Prostate gland (tissue), 2 donors: ENCODE results near the gene PPM1L. TPM values are rescaled to one million over a fixed set of nuclear protein-coding genes. Genes with fewer than 3 reads are reported as not detected.
A peak's percentile ranks its signal among the peaks of the same experiment; 100 is the strongest.
"Not testable (repeated sequence)": the region's sequence is repeated elsewhere in the genome, so short reads cannot be mapped to it uniquely, and the experiment has no call there.

Experiments
- DNase-seq: peaks from one replicate; pipeline ENCODE4 v3.0.0-alpha.2; 2019; ENCODE audit warnings: low spot score
- H3K27ac ChIP-seq, 2 donors: fragments of 200-600 bp; sonication (generic); 2 replicates each; pipeline ENCODE4 v1.5.1; 2017 to 2019
- H3K27me3 ChIP-seq: fragments of 200-600 bp; sonication (generic); replicated peaks from 2 replicates; pipeline ENCODE4 v1.5.1; 2019; ENCODE audit not compliant: insufficient read depth
- H3K36me3 ChIP-seq, 2 donors: fragments of 200-600 bp; sonication (generic); 1 replicate in 1 of 2; 2 replicates in 1 of 2; pipeline versions ENCODE4 v1.5.1 to v1.8.1; 2017 to 2019
- H3K4me1 ChIP-seq: fragments of 200-600 bp; sonication (generic); replicated peaks from 2 replicates; pipeline ENCODE4 v1.5.1; 2019
- H3K4me3 ChIP-seq, 2 donors: fragments of 200-600 bp; sonication (generic); 2 replicates each; pipeline ENCODE4 v1.5.1; 2017 to 2019
- H3K9me3 ChIP-seq: fragments of 200-600 bp; sonication (generic); 2 replicates; pipeline ENCODE4 v1.5.1; 2017
- POLR2A ChIP-seq: fragments of 450-650 bp; IDR thresholded peaks from one replicate; pipeline ENCODE4 v1.6.1; 2016; ENCODE audit warnings: antibody characterized with exemption, mild to moderate bottlenecking
- POLR2AphosphoS5 ChIP-seq: sonication (generic); formaldehyde crosslinking; IDR thresholded peaks from one replicate; pipeline ENCODE4 v1.6.1; 2017; ENCODE audit warnings: antibody characterized with exemption
- WGBS: methylation state at CpG from one replicate; pipeline ENCODE4 v1.1.5; 2018; 5-methylcytosine and 5-hydroxymethylcytosine counted together
- intact Hi-C: fragments of 100-400 bp; cut with DNase I; formaldehyde crosslinking; loops from one replicate; pipeline ENCODE4 v1.14.2; 2022
- total RNA-seq, 2 donors: library from RNA; depleted of rRNA; stranded (reverse); fragments of >200 nt; gene quantifications; one replicate each; pipeline ENCODE4 v1.1.0, GENCODE V29; 2016
- TF ChIP-seq, protein P1 (sequence below), 4 experiments: fragments of 200-600 bp in 2 of 4; fragments of 450-650 bp in 2 of 4; sonication (generic) in 2 of 4; IDR thresholded peaks; 1 replicate in 3 of 4; 2 replicates in 1 of 4; pipeline ENCODE4 v1.5.1; 2016 to 2019; ENCODE audit warnings: antibody characterized with exemption in 4 of 4, mild to moderate bottlenecking in 2 of 4, moderate library complexity in 2 of 4

PPM1L gene
- 10 to 100 TPM; 23.6 to 27.0 TPM for total RNA-seq

DNA sequence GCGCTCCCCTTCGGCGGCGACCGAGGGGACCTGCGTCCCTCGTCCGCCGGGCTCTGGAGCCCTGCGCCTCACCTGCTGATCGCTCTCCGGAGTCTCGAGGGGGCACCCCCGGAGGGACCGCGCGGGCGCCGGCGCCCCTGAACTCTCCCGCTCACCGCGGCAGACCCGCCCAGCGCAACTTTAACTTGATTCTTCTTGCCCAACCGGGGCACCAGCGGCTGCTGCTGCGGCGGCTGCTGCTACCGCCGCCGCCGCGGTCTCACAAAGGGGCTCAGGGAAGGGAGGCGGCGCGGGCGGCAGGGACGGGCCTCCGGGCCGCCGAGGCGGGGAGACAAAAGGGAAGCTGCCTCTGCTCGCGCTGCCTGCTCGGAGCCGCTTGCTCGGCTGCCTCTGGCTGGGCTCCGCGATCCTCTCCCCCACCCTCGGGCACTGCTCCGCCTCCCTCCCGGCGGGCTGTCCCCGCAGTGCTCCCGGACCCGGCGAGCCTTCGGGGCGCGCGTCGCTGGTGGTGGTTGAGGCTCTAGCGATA, at the start of gene PPM1L:
TSS of gene PPM1L (plus strand) at position 456 of the 529 bp plus-strand sequence.
- no peaks in the 10 kb centered on the region for H3K36me3 ChIP-seq
- H3K27ac ChIP-seq, result peak within 1 kb of the TSS; percentile 88 to 92
- WGBS, result under 1% methylated on average over 63 of the region's 64 CpGs
- peak within 1 kb of the TSS; percentile 68 to 76 for H3K4me3 ChIP-seq
- no peaks in the 10 kb centered on the region for H3K27me3 ChIP-seq
- TF ChIP-seq, protein P1, sequence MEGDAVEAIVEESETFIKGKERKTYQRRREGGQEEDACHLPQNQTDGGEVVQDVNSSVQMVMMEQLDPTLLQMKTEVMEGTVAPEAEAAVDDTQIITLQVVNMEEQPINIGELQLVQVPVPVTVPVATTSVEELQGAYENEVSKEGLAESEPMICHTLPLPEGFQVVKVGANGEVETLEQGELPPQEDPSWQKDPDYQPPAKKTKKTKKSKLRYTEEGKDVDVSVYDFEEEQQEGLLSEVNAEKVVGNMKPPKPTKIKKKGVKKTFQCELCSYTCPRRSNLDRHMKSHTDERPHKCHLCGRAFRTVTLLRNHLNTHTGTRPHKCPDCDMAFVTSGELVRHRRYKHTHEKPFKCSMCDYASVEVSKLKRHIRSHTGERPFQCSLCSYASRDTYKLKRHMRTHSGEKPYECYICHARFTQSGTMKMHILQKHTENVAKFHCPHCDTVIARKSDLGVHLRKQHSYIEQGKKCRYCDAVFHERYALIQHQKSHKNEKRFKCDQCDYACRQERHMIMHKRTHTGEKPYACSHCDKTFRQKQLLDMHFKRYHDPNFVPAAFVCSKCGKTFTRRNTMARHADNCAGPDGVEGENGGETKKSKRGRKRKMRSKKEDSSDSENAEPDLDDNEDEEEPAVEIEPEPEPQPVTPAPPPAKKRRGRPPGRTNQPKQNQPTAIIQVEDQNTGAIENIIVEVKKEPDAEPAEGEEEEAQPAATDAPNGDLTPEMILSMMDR (IDR thresholded peaks at IDR 0.05), result no peak
- TF ChIP-seq POLR2A, result no peak
- no peak for TF ChIP-seq POLR2AphosphoS5
- peak; percentile 36 for DNase-seq
- peaks cover 6% of the 10 kb centered on the region for H3K4me1 ChIP-seq
- H3K9me3 ChIP-seq, result no peaks in the 10 kb centered on the region
- intact Hi-C loops, result loop anchor here (5.0 to 10.0 kb wide), 4 partner anchors 46 to 191 kb away; partner anchors contain the start of gene KPNA4

DNA sequence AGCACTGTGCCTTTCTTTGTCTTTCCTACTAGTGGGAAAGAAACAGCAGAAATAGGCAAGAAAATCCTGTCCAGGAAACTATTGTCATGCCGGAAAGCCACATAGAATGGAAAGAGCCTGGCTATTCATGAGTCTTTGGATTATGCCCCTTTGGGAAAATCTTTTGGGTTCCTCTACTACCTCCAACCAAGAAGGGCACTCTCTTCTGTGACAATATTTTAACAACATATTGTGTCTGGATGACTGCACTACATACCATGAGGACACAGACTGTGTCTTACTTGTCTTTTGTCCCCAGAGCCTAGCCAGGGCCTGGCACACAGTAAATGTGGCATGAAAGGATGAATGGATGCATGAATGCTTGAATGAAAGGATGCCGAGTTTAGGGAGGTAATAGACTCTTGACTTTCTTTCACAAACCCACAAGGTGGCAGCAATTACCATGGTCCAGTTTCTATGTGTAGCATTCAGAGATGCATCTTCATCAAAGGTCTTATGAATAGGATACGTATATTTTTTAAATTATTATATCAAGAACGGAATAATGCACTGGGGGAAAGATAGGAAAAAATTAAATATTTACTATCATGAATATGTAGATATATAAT, 48.7 kb upstream of the PPM1L start:
- TF ChIP-seq POLR2AphosphoS5 (no peak), POLR2A (no peak)
- TF ChIP-seq, protein P1 (IDR thresholded peaks at IDR 0.05), result peak in 3 of 4 experiments; percentile 60 to 74 (median 68)
- Histone ChIP-seq H3K4me1 (no peaks in the 10 kb centered on the region), H3K27me3 (no peaks in the 10 kb centered on the region), H3K9me3 (no peaks in the 10 kb centered on the region), H3K36me3 (no peaks in the 10 kb centered on the region), H3K27ac (no peak overlapping the region), H3K4me3 (no peak overlapping the region)
- intact Hi-C loops, result loop anchor here (5.0 to 10.0 kb wide), 2 partner anchors 45 to 718 kb away; no protein-coding TSS in a partner anchor
- DNase-seq, result peak; percentile 43
- WGBS, result 20% methylated on average over 4 of the region's 4 CpGs

DNA sequence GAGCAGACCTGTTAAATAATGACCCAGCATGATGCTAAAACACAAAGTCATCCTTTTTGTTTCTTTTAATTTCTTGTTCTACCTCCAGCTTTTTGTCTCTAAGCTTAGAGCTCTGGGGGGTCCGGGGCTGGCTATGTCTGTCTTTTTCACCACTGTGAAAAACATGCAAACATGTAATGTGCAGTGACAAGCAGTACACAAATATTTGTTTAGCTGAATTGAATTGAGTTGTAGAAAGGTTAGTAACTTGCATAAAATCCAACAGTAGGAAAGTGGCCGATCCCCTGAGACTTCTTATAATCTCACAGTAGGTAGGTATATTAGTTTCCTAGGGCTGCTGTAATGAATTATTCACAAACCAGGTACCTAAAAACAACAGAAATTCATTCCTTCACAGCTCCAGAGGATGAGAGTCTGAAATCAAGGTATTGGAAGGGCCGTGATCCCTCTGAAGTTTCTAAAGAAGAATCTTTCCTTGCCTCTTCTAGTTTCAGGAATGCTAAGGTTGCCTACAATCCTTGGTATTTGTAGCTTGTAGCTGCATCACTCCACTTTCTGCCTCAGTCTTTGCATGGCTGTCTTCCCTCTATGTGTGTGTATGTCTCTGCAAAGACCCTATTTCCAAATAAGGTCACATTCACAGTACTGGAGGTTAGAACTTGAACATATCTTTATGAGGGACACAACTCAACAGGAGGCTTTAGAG, 46.4 kb upstream of the PPM1L start:
- WGBS, result 73% methylated on average over 3 of the region's 3 CpGs
- Histone ChIP-seq H3K27me3 (no peaks in the 10 kb centered on the region), H3K9me3 (no peaks in the 10 kb centered on the region), H3K36me3 (no peaks in the 10 kb centered on the region), H3K4me3 (no peak overlapping the region), H3K27ac (no peak overlapping the region), H3K4me1 (no peaks in the 10 kb centered on the region)
- no peak for DNase-seq
- TF ChIP-seq POLR2AphosphoS5 (no peak), POLR2A (no peak)
- TF ChIP-seq, protein P1 (IDR thresholded peaks at IDR 0.05), result no peak
- intact Hi-C loops, result loop anchor here (2.0 to 10.0 kb wide), 3 partner anchors 43 to 715 kb away; no protein-coding TSS in a partner anchor

DNA sequence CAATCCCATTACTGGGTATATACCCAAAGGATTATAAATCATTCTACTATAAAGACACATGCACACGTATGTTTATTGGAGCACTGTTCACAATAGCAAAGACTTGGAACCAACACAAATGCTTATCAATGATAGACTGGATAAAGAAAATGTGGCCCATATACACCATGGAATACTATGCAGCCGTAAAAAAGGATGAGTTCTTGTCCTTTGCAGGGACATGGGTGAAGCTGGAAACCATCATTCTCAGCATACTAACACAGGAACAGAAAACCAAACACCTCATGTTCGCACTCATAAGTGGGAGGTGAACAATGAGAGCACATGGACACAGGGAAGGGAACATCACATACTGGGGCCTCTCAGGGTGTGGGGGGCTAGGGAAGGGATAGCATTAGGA, 42.9 kb upstream of the PPM1L start:
- WGBS, result 92% methylated on average over 3 of the region's 3 CpGs
- not testable (repeated sequence) for H3K9me3 ChIP-seq

DNA sequence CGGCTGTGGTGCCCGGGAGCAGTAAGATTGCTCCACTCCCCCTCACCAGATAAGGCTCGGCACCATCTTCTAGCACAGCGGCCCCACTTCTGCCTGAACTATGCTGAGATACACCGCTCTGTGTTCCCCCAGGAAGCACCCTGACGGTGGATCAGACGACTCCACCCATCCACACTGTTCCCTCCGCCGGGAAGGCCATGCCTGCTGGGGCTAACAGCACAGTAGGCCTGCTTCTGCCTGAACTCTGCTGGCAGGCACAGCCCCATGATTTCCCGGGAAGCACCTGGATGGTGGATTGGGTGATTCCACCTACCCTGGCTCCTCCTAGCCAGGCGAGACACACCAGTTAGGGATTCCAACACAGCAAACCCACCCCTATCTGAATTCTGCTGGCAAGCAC, 36.3 kb upstream of the PPM1L start:
- H3K27ac ChIP-seq, result no peak overlapping the region
- 95% methylated on average over 11 of the region's 11 CpGs for WGBS
- intact Hi-C loops, result no loop called here
- DNase-seq, result no peak
- no peaks in the 10 kb centered on the region for H3K36me3 ChIP-seq
- TF ChIP-seq, protein P1 (IDR thresholded peaks at IDR 0.05), result no peak
- TF ChIP-seq POLR2AphosphoS5 (no peak), POLR2A (no peak)
- no peaks in the 10 kb centered on the region for H3K9me3 ChIP-seq
- no peak overlapping the region for H3K4me3 ChIP-seq
- no peaks in the 10 kb centered on the region for H3K27me3 ChIP-seq
- H3K4me1 ChIP-seq, result no peaks in the 10 kb centered on the region

More for the DNA sequence above, 42.9 kb upstream of the PPM1L start:
- H3K4me3 ChIP-seq, H3K4me1 ChIP-seq, DNase-seq, H3K27me3 ChIP-seq, intact Hi-C loops, H3K27ac ChIP-seq, H3K36me3 ChIP-seq: not testable (repeated sequence)
